Liver (tissue), 9 donors: ENCODE data around the gene CMTM2. TPM values are rescaled to one million over a fixed set of nuclear protein-coding genes. Genes with fewer than 3 reads are reported as not detected.
"Not testable (repeated sequence)": the region's sequence is repeated elsewhere in the genome, so short reads cannot be mapped to it uniquely, and the experiment has no call there.

Source experiments
- DNase-seq: peaks from one replicate; pipeline ENCODE4 v3.0.0-alpha.2; 2017; ENCODE audit warnings: low spot score
- H3K27ac ChIP-seq, 2 donors: one replicate each; pipeline ENCODE4 v1.7.0; 2013; ENCODE audit warnings: inconsistent platforms in 2 of 2, low read length in 2 of 2, control low read depth in 1 of 2, low read depth in 1 of 2, mild to moderate bottlenecking in 1 of 2
- H3K27me3 ChIP-seq, 4 donors: one replicate each; pipeline versions ENCODE4 v1.6.1 to v1.7.0; 2013; ENCODE audit warnings: low read length in 3 of 4, inconsistent platforms in 1 of 4, mild to moderate bottlenecking in 1 of 4, moderate library complexity in 1 of 4; ENCODE audit not compliant: control insufficient read depth in 4 of 4, insufficient read depth in 4 of 4
- H3K36me3 ChIP-seq, 4 donors: one replicate each; pipeline versions ENCODE4 v1.6.1 to v1.7.0; 2013; ENCODE audit warnings: low read length in 3 of 4, mild to moderate bottlenecking in 3 of 4, low read depth in 1 of 4, moderate library complexity in 1 of 4; ENCODE audit not compliant: control insufficient read depth in 4 of 4, insufficient read depth in 3 of 4
- H3K4me1 ChIP-seq, 4 donors: one replicate each; pipeline versions ENCODE4 v1.6.1 to v1.7.0; 2013; ENCODE audit warnings: low read length in 3 of 4, mild to moderate bottlenecking in 3 of 4, moderate library complexity in 1 of 4; ENCODE audit not compliant: control insufficient read depth in 4 of 4, insufficient read depth in 4 of 4
- H3K4me3 ChIP-seq, 3 donors: one replicate each; pipeline versions ENCODE4 v1.6.1 to v1.7.0; 2013; ENCODE audit warnings: low read length in 3 of 3, control low read depth in 1 of 3, low read depth in 1 of 3, mild to moderate bottlenecking in 1 of 3
- H3K9ac ChIP-seq, 2 donors: one replicate each; pipeline ENCODE4 v1.7.0; 2013; ENCODE audit warnings: low read length in 2 of 2, mild to moderate bottlenecking in 2 of 2, moderate library complexity in 2 of 2, control low read depth in 1 of 2, low read depth in 1 of 2
- H3K9me3 ChIP-seq, 4 donors: one replicate each; pipeline versions ENCODE4 v1.6.1 to v1.7.0; 2013; ENCODE audit warnings: low read length in 3 of 4; ENCODE audit not compliant: control insufficient read depth in 4 of 4
- EGR1 ChIP-seq, 2 donors: IDR thresholded peaks; 2 replicates each; pipeline ENCODE4 v1.6.1; 2016 to 2018; ENCODE audit warnings: antibody characterized with exemption in 2 of 2, low read depth in 2 of 2
- FOXA1 ChIP-seq: IDR thresholded peaks from 2 replicates; pipeline ENCODE4 v1.6.1; 2016; ENCODE audit warnings: antibody characterized with exemption
- FOXA2 ChIP-seq: IDR thresholded peaks from 2 replicates; pipeline ENCODE4 v1.6.1; 2016; ENCODE audit warnings: antibody characterized with exemption
- GABPA ChIP-seq, 2 donors: IDR thresholded peaks in 1 of 2; conservative IDR thresholded peaks in 1 of 2; 2 replicates each; pipeline ENCODE4 v1.6.1; 2016; ENCODE audit warnings: antibody characterized with exemption in 2 of 2, mild to moderate bottlenecking in 1 of 2, moderate library complexity in 1 of 2
- HNF4A ChIP-seq, 2 donors: conservative IDR thresholded peaks; 2 replicates each; pipeline ENCODE4 v1.6.1; 2016; ENCODE audit warnings: antibody characterized with exemption in 2 of 2, mild to moderate bottlenecking in 2 of 2
- HNF4G ChIP-seq: IDR thresholded peaks from 2 replicates; pipeline ENCODE4 v1.6.1; 2016; ENCODE audit warnings: antibody characterized with exemption
- JUND ChIP-seq, 2 donors: IDR thresholded peaks; 2 replicates each; pipeline ENCODE4 v1.6.1; 2016; ENCODE audit warnings: antibody characterized with exemption in 2 of 2
- NR2F2 ChIP-seq: IDR thresholded peaks from 2 replicates; pipeline ENCODE4 v1.6.1; 2016; ENCODE audit warnings: antibody characterized with exemption
- RAD21 ChIP-seq, 2 donors: IDR thresholded peaks; 2 replicates each; pipeline ENCODE4 v1.6.1; 2016; ENCODE audit warnings: antibody characterized with exemption in 2 of 2, mild to moderate bottlenecking in 2 of 2
- RXRA ChIP-seq, 2 donors: IDR thresholded peaks; 2 replicates each; pipeline ENCODE4 v1.6.1; 2017 to 2018; ENCODE audit warnings: antibody characterized with exemption in 2 of 2, mild to moderate bottlenecking in 1 of 2
- SP1 ChIP-seq: IDR thresholded peaks from 2 replicates; pipeline ENCODE4 v1.6.1; 2018; ENCODE audit warnings: antibody characterized with exemption, mild to moderate bottlenecking
- TAF1 ChIP-seq: conservative IDR thresholded peaks from 2 replicates; pipeline ENCODE4 v1.6.1; 2016; ENCODE audit warnings: antibody characterized with exemption, mild to moderate bottlenecking
- YY1 ChIP-seq: IDR thresholded peaks from 2 replicates; pipeline ENCODE4 v1.6.1; 2016; ENCODE audit warnings: antibody characterized with exemption, mild to moderate bottlenecking
- WGBS: extraction: QIAGEN DNeasy Blood & Tissue Kit; methylation state at CpG from one replicate; pipeline ENCODE4 v1.1.7; 2013; 5-methylcytosine and 5-hydroxymethylcytosine counted together
- polyA plus RNA-seq, 2 donors: library from polyadenylated mRNA; stranded (reverse) in 1 of 2; unstranded in 1 of 2; fragments of 200-250 nt in 1 of 2; fragments of >200 nt in 1 of 2; fragmentation: Nextera tagmentation in 1 of 2; extraction: Ambion mirVana in 1 of 2; gene quantifications; one replicate each; pipeline versions ENCODE4 v1.2.1 to v1.2.3, GENCODE V29; 2013 to 2015
- total RNA-seq, 2 donors: library from RNA; depleted of rRNA; stranded (reverse); fragments of >200 nt; gene quantifications; one replicate each; pipeline ENCODE4 v1.2.3, GENCODE V29; 2014
- TF ChIP-seq, protein P1 (sequence below): IDR thresholded peaks from 2 replicates; pipeline ENCODE4 v1.6.1; 2016; ENCODE audit warnings: antibody characterized with exemption, mild to moderate bottlenecking
- TF ChIP-seq, protein P2 (sequence below): IDR thresholded peaks from 2 replicates; pipeline ENCODE4 v1.6.1; 2016; ENCODE audit warnings: antibody characterized with exemption
- TF ChIP-seq, protein P3 (sequence below): fragments of 150-350 bp; IDR thresholded peaks from 2 replicates; pipeline ENCODE4 v1.5.1; 2017; ENCODE audit warnings: improper control_type of control experiment, low read depth, low read length; ENCODE audit not compliant: missing input control
- TF ChIP-seq, protein P4 (sequence below): IDR thresholded peaks from 2 replicates; pipeline ENCODE4 v1.6.1; 2016; ENCODE audit warnings: antibody characterized with exemption
- TF ChIP-seq, protein P5 (sequence below): IDR thresholded peaks from 2 replicates; pipeline ENCODE4 v1.6.1; 2016; ENCODE audit warnings: antibody characterized with exemption
- donor health status: healthy.
- donor health status: healthy.
- donor health status: healthy.
- donor health status: healthy.
- donor health status: healthy.

CMTM2 gene
- total and polyA plus RNA-seq, 4 donors, result 0.50 to 1.1 (median 0.62) TPM

DNA sequence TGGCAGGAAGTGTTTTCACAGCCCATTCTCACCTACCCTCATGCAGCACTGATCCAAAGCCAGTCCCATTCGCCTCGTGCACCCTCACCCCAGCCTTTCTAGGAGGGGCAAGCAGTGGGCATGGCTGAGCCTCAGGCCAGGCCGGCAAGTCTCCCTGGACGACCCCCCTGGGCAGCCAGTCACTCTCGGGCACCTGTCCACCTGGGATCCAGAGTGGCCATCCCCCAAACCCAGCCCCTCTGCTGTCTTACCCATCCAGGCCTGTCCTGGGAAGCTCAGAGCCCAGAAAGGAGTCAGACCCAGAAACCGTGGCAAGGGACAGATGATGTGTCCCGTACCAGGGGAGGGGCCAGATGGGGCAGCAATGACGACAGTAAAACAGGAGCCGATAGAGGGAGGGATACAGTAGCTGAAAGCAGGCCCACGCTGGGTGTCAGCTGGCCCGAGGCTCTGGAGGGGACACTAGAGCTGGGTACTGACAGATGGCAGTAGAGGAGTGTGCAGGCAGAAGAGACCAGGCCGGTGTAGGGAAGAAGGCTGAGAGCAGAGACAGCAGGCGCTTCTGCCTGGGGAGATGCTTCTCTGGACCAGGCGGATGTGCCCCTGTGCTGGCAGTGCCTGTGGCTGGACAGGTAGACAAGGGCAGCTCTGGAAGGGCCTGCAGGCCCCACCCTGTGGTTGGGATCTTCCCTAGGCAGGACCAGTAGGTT lies 31.0 kb downstream of the CMTM2 start (continued):
- TF ChIP-seq, protein P1, sequence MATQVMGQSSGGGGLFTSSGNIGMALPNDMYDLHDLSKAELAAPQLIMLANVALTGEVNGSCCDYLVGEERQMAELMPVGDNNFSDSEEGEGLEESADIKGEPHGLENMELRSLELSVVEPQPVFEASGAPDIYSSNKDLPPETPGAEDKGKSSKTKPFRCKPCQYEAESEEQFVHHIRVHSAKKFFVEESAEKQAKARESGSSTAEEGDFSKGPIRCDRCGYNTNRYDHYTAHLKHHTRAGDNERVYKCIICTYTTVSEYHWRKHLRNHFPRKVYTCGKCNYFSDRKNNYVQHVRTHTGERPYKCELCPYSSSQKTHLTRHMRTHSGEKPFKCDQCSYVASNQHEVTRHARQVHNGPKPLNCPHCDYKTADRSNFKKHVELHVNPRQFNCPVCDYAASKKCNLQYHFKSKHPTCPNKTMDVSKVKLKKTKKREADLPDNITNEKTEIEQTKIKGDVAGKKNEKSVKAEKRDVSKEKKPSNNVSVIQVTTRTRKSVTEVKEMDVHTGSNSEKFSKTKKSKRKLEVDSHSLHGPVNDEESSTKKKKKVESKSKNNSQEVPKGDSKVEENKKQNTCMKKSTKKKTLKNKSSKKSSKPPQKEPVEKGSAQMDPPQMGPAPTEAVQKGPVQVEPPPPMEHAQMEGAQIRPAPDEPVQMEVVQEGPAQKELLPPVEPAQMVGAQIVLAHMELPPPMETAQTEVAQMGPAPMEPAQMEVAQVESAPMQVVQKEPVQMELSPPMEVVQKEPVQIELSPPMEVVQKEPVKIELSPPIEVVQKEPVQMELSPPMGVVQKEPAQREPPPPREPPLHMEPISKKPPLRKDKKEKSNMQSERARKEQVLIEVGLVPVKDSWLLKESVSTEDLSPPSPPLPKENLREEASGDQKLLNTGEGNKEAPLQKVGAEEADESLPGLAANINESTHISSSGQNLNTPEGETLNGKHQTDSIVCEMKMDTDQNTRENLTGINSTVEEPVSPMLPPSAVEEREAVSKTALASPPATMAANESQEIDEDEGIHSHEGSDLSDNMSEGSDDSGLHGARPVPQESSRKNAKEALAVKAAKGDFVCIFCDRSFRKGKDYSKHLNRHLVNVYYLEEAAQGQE, result no peak
- TF ChIP-seq HNF4A (conservative IDR thresholded peaks at IDR 0.05) (no peak), EGR1 (IDR thresholded peaks at IDR 0.05; ENCODE audit: low read depth in 2 of 2) (no peak), GABPA (IDR thresholded peaks at IDR 0.05 in 1 of 2, conservative IDR thresholded peaks at IDR 0.05 in 1 of 2) (no peak)

DNA sequence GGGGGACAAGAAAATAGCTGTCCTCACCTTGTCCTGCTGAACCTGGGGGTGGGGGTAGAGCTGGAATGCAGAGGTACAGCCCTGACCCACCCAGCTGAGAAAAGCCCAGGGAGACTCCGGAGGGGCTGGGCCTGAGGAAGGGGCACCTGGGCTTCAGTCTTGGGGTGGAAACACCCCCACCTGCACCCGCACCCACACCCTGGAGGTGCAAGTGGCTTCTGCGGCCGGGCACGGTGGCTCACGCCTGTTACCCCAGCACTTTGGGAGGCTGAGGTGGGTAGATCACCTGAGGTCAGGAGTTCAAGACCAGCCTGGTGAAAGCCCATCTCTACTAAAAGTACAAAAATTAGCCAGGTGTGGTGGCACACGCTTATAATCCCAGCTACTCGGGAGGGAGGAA lies 32.6 kb downstream of the CMTM2 start:
- DNase-seq, H3K9ac ChIP-seq, H3K9me3 ChIP-seq, H3K4me3 ChIP-seq, H3K27me3 ChIP-seq, H3K27ac ChIP-seq, H3K36me3 ChIP-seq: not testable (repeated sequence)
- H3K4me1 ChIP-seq, result peaks cover 0 to 14% (median 10%) of the 10 kb centered on the region in 4 donors
- WGBS, result 96% methylated on average over 8 of the region's 8 CpGs

DNA sequence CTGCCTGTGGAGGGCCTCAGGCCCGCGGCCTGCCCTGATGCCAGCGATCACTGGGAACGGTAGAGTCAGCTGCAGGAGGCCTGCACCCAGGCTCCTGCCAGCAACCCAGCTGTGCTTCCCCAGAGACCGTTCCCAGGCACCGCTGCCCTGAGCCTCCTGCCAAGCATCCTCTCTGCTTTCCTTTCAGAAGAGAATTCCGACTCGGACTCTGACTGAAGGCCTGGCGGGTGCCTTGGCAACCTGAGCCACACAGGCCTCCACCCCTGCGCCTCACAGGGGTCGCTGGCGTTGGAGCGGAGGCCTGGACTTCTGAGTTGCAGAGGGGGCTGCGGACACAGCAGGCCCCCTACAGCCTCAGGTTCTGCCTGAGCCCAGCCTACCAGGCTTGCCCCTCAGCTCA lies 33.2 kb downstream of the CMTM2 start:
- H3K9me3 ChIP-seq, result no peaks in the 10 kb centered on the region
- TF ChIP-seq TAF1 (no peak), GABPA (IDR thresholded peaks at IDR 0.05 in 1 of 2, conservative IDR thresholded peaks at IDR 0.05 in 1 of 2) (no peak), RXRA (IDR thresholded peaks at IDR 0.05) (no peak), JUND (IDR thresholded peaks at IDR 0.05) (no peak), FOXA2 (no peak), HNF4A (conservative IDR thresholded peaks at IDR 0.05) (no peak), FOXA1 (no peak), NR2F2 (no peak), RAD21 (IDR thresholded peaks at IDR 0.05) (no peak), YY1 (no peak), HNF4G (no peak), SP1 (no peak), EGR1 (IDR thresholded peaks at IDR 0.05; ENCODE audit: low read depth in 2 of 2) (no peak)
- TF ChIP-seq, protein P2, sequence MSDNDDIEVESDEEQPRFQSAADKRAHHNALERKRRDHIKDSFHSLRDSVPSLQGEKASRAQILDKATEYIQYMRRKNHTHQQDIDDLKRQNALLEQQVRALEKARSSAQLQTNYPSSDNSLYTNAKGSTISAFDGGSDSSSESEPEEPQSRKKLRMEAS, result no peak
- TF ChIP-seq, protein P1, result no peak
- TF ChIP-seq, protein P3, sequence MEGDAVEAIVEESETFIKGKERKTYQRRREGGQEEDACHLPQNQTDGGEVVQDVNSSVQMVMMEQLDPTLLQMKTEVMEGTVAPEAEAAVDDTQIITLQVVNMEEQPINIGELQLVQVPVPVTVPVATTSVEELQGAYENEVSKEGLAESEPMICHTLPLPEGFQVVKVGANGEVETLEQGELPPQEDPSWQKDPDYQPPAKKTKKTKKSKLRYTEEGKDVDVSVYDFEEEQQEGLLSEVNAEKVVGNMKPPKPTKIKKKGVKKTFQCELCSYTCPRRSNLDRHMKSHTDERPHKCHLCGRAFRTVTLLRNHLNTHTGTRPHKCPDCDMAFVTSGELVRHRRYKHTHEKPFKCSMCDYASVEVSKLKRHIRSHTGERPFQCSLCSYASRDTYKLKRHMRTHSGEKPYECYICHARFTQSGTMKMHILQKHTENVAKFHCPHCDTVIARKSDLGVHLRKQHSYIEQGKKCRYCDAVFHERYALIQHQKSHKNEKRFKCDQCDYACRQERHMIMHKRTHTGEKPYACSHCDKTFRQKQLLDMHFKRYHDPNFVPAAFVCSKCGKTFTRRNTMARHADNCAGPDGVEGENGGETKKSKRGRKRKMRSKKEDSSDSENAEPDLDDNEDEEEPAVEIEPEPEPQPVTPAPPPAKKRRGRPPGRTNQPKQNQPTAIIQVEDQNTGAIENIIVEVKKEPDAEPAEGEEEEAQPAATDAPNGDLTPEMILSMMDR, result no peak
- TF ChIP-seq, protein P4, sequence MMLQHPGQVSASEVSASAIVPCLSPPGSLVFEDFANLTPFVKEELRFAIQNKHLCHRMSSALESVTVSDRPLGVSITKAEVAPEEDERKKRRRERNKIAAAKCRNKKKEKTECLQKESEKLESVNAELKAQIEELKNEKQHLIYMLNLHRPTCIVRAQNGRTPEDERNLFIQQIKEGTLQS, result no peak
- TF ChIP-seq, protein P5, sequence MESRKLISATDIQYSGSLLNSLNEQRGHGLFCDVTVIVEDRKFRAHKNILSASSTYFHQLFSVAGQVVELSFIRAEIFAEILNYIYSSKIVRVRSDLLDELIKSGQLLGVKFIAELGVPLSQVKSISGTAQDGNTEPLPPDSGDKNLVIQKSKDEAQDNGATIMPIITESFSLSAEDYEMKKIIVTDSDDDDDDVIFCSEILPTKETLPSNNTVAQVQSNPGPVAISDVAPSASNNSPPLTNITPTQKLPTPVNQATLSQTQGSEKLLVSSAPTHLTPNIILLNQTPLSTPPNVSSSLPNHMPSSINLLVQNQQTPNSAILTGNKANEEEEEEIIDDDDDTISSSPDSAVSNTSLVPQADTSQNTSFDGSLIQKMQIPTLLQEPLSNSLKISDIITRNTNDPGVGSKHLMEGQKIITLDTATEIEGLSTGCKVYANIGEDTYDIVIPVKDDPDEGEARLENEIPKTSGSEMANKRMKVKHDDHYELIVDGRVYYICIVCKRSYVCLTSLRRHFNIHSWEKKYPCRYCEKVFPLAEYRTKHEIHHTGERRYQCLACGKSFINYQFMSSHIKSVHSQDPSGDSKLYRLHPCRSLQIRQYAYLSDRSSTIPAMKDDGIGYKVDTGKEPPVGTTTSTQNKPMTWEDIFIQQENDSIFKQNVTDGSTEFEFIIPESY, result no peak
- no peaks in the 10 kb centered on the region for H3K27me3 ChIP-seq
- no peak overlapping the region for H3K9ac ChIP-seq
- peaks cover 0 to 7% (median 0%) of the 10 kb centered on the region in 4 donors for H3K36me3 ChIP-seq
- DNase-seq, result no peak
- no peak overlapping the region for H3K4me3 ChIP-seq
- no peak overlapping the region for H3K27ac ChIP-seq
- WGBS, result 96% methylated on average over 14 of the region's 14 CpGs
- H3K4me1 ChIP-seq, result peaks cover 0 to 17% (median 13%) of the 10 kb centered on the region in 4 donors
